ENCODE measurements around the gene SDK2. TPM values are rescaled to one million over a fixed set of nuclear protein-coding genes. Genes with fewer than 3 reads are reported as not detected.

SDK2 gene
- total and polyA plus RNA-seq, 2 of the 8 experiments (the other 6 are each of a cell fraction or from before 2014, with no cell fraction given) = 3.9 to 4.1 TPM

- Histone ChIP-seq H3K9ac (replicated peaks in 1 of 4; ENCODE audit: extremely low read depth in 1 of 4, low read depth in 3 of 4, low read length in 3 of 4) (no peak overlapping the region), H3K27me3 (replicated peaks in 1 of 4; ENCODE audit: control insufficient read depth in 3 of 4, extremely low read depth in 1 of 4, insufficient read depth in 3 of 4, low read length in 3 of 4) (no peaks in the 10 kb centered on the region), H3K4ac (replicated peaks; ENCODE audit: insufficient read length, low read depth, low read length) (no peak overlapping the region), H2BK20ac (ENCODE audit: low read length) (no peak overlapping the region), H3K4me3 (ENCODE audit: extremely low read depth in 1 of 4, insufficient read depth in 2 of 4, low read depth in 3 of 4, low read length in 4 of 4) (no peak overlapping the region), H3K79me2 (ENCODE audit: control insufficient read depth in 1 of 2, insufficient read depth in 2 of 2, low read length in 2 of 2) (no peaks in the 10 kb centered on the region), H3K79me1 (ENCODE audit: low read depth, low read length) (no peaks in the 10 kb centered on the region), H3K9me3 (ENCODE audit: insufficient read depth in 2 of 2, low read depth in 1 of 2, low read length in 1 of 2) (no peaks in the 10 kb centered on the region), H3K4me2 (ENCODE audit: insufficient read depth in 1 of 2, low read depth in 2 of 2, low read length in 2 of 2) (no peak overlapping the region), H3K56ac (replicated peaks; ENCODE audit: insufficient read length, low read depth, low read length) (no peak overlapping the region), H2BK15ac (ENCODE audit: low read length) (no peak overlapping the region), H2BK120ac (replicated peaks; ENCODE audit: low read depth, low read length) (no peak overlapping the region), H3K23me2 (ENCODE audit: low read depth, low read length) (no peaks in the 10 kb centered on the region; the same call in 1 of the 2 replicates), H4K5ac (ENCODE audit: insufficient read length, low read depth, low read length) (no peak overlapping the region), H4K20me1 (replicated peaks in 1 of 2; ENCODE audit: control insufficient read depth in 1 of 2, insufficient read depth in 2 of 2, low read length in 2 of 2) (no peaks in the 10 kb centered on the region), H3K4me1 (replicated peaks in 1 of 4; ENCODE audit: control insufficient read depth in 3 of 4, insufficient read depth in 4 of 4, low read length in 3 of 4) (peaks cover 4 to 24% (median 17%) of the 10 kb centered on the region in 4 experiments), H2BK12ac (ENCODE audit: low read depth, low read length) (no peak overlapping the region), H2BK5ac (ENCODE audit: low read depth, low read length) (no peak overlapping the region), H4K91ac (replicated peaks; ENCODE audit: insufficient read length, low read length) (no peak overlapping the region), H2AK5ac (ENCODE audit: low read depth, low read length) (no peak overlapping the region), H2AFZ (ENCODE audit: low read length) (no peak overlapping the region), H3K23ac (ENCODE audit: insufficient read length) (no peak overlapping the region), H3K18ac (ENCODE audit: extremely low read depth, low read length) (no peak overlapping the region), H3K27ac (ENCODE audit: low read depth, low read length) (no peak overlapping the region; the same call in 1 of the 2 replicates), H3K36me3 (ENCODE audit: control insufficient read depth in 2 of 4, insufficient read depth in 4 of 4, low read length in 3 of 4) (no peaks in the 10 kb centered on the region; a peak in 1 of 8 replicates), H4K8ac (ENCODE audit: extremely low read depth, insufficient read depth, low read length) (no peak overlapping the region; the same call in 1 of the 2 replicates), H3K14ac (ENCODE audit: insufficient read length) (no peak overlapping the region)
- FAIRE-seq (no peak), DNase-seq (ENCODE audit: low read depth in 1 of 2, low spot score in 2 of 2) (no peak)
- CTCF ChIA-PET (ENCODE audit: partially characterized antibody) = interaction anchor here (0.7 to 1.4 kb wide), 7 partner anchors 9 to 779 kb away, joined by 3 to 7 read pairs (median 4); no protein-coding TSS in a partner anchor
- POLR2A ChIA-PET (ENCODE audit: partially characterized antibody) = interaction anchor here (1.3 kb wide), 1 partner anchor 9 kb away, joined by 3 read pairs; no protein-coding TSS in a partner anchor
- 86% methylated on average over 22 of the region's 22 CpGs; no CpG with 5 or more reads in 1 of the 2 experiments for WGBS, 2 experiments (ENCODE audit: extremely low coverage in 1 of 2, insufficient coverage in 1 of 2, insufficient read length in 1 of 2, insufficient replicate concordance in 2 of 2, low coverage in 1 of 2, low lambda C conversion rate in 2 of 2, missing lambda C conversion rate in 1 of 2)
- no peak for TF ChIP-seq TAF7 (optimal IDR thresholded peaks at IDR 0.05; ENCODE audit: borderline replicate concordance, low read depth, low read length)
- no peak for TF ChIP-seq JUND (IDR thresholded peaks at IDR 0.05; ENCODE audit: low read length)
- TF ChIP-seq POU5F1 (IDR thresholded peaks at IDR 0.05; ENCODE audit: low read depth, low read length) = no peak
- TF ChIP-seq TEAD4 (IDR thresholded peaks at IDR 0.05; ENCODE audit: low read depth, low read length) = no peak
- TF ChIP-seq EGR1 (IDR thresholded peaks at IDR 0.05; ENCODE audit: borderline replicate concordance, low read depth, low read length) = no peak
- TF ChIP-seq NRF1 (IDR thresholded peaks at IDR 0.05; ENCODE audit: low read depth, low read length) = no peak
- TF ChIP-seq ATF3 (IDR thresholded peaks at IDR 0.05; ENCODE audit: insufficient read depth, low read depth, low read length) = no peak
- TF ChIP-seq SP2 (IDR thresholded peaks at IDR 0.05; ENCODE audit: low read length) = no peak
- no peak for TF ChIP-seq PHF8 (conservative IDR thresholded peaks at IDR 0.05; ENCODE audit: low read depth, low read length)
- no peak for TF ChIP-seq BCL11A (IDR thresholded peaks at IDR 0.05; ENCODE audit: low read depth in 2 of 2, low read length in 2 of 2)
- no peak for TF ChIP-seq HDAC6 (IDR thresholded peaks at IDR 0.05; ENCODE audit: low read depth, low read length)
- no peak for TF ChIP-seq RAD21 (IDR thresholded peaks at IDR 0.05 in 1 of 2, conservative IDR thresholded peaks at IDR 0.05 in 1 of 2; ENCODE audit: low read depth in 2 of 2, low read length in 2 of 2)
Observed at GRCh38 chr17:73338566-73339197, 305.6 kb downstream of the SDK2 start.
